ENCODE results near the gene DNER. TPM values are rescaled to one million over a fixed set of nuclear protein-coding genes. Genes with fewer than 3 reads are reported as not detected.
"Not testable (repeated sequence)": the region's sequence is repeated elsewhere in the genome, so short reads cannot be mapped to it uniquely, and the experiment has no call there.

Gene DNER
- polyA plus RNA-seq, 3 donors, result 0.12 to 0.20 (median 0.16) TPM

- TF ChIP-seq CTCF (IDR thresholded peaks at IDR 0.05), result no peak
Measured at GRCh38 chr2:229695961-229696360, 18.4 kb downstream of the DNER start.

GRCh38 chr2:229693845-229694244 is 20.5 kb downstream of the DNER start:
- H3K4me1 ChIP-seq (ENCODE audit: control insufficient read depth in 1 of 2, insufficient read depth in 2 of 2, low read length in 2 of 2); H3K4me3 ChIP-seq (replicated peaks in 1 of 3; ENCODE audit: low read depth in 2 of 3, low read length in 3 of 3); H3K27me3 Mint-ChIP-seq (ENCODE audit: low read depth in 3 of 3); H3K27ac Mint-ChIP-seq; H3K9me3 ChIP-seq (replicated peaks in 1 of 2; ENCODE audit: control insufficient read depth in 1 of 2, insufficient read depth in 1 of 2, low read length in 2 of 2); H3K9me3 Mint-ChIP-seq; H3K79me2 ChIP-seq (ENCODE audit: insufficient read depth, low read length); H3K36me3 Mint-ChIP-seq; H2AFZ ChIP-seq (ENCODE audit: insufficient read depth, low read depth, low read length, poor library complexity, severe bottlenecking); H4K20me1 ChIP-seq (ENCODE audit: insufficient read depth, low read length); H3K4me2 ChIP-seq (replicated peaks; ENCODE audit: extremely low read depth, low read length, poor library complexity, severe bottlenecking); DNase-seq; H3K4me3 Mint-ChIP-seq; H3K36me3 ChIP-seq (replicated peaks in 1 of 2; ENCODE audit: control insufficient read depth in 1 of 2, insufficient read depth in 2 of 2, low read length in 2 of 2); H3K27ac ChIP-seq (ENCODE audit: low read depth in 1 of 2, low read length in 2 of 2); intact Hi-C loops (cut with micrococcal nuclease); H3K4me1 Mint-ChIP-seq; H3K27me3 ChIP-seq (ENCODE audit: control insufficient read depth in 2 of 2, insufficient read depth in 2 of 2, low read length in 2 of 2); H3K9ac ChIP-seq (ENCODE audit: insufficient read depth, low read length, poor library complexity, severe bottlenecking): not testable (repeated sequence)
- 71% methylated on average over 1 of the region's 1 CpG for whole genome bisulfite sequencing (ENCODE audit: insufficient coverage)

More at GRCh38 chr2:229695961-229696360, 18.4 kb downstream of the DNER start:
- H3K4me2 ChIP-seq (replicated peaks; ENCODE audit: extremely low read depth, low read length, poor library complexity, severe bottlenecking), result no peak overlapping the region
- no peaks in the 10 kb centered on the region for H3K4me1 ChIP-seq (ENCODE audit: control insufficient read depth in 1 of 2, insufficient read depth in 2 of 2, low read length in 2 of 2)
- H3K27me3 ChIP-seq (ENCODE audit: control insufficient read depth in 2 of 2, insufficient read depth in 2 of 2, low read length in 2 of 2), result no peaks in the 10 kb centered on the region
- H3K36me3 ChIP-seq (replicated peaks in 1 of 2; ENCODE audit: control insufficient read depth in 1 of 2, insufficient read depth in 2 of 2, low read length in 2 of 2), result no peaks in the 10 kb centered on the region
- Mint-ChIP-seq H3K9me3 (peaks cover 0 to 8% (median 4%) of the 10 kb centered on the region in 7 donors), H3K27ac (no peak overlapping the region), H3K27me3 (ENCODE audit: low read depth in 3 of 3) (peaks cover 4 to 5% (median 4%) of the 10 kb centered on the region in 3 donors), H3K4me3 (no peak overlapping the region), H3K36me3 (no peaks in the 10 kb centered on the region), H3K4me1 (no peaks in the 10 kb centered on the region)
- H3K27ac ChIP-seq (ENCODE audit: low read depth in 1 of 2, low read length in 2 of 2), result no peak overlapping the region
- no peak overlapping the region for H3K4me3 ChIP-seq (replicated peaks in 1 of 3; ENCODE audit: low read depth in 2 of 3, low read length in 3 of 3)
- intact Hi-C loops (cut with micrococcal nuclease), result no loop called here
- H3K79me2 ChIP-seq (ENCODE audit: insufficient read depth, low read length), result no peaks in the 10 kb centered on the region
- WGBS (ENCODE audit: insufficient coverage), result no CpG with 5 or more reads among the region's 2 CpGs
- DNase-seq, result no peak
- no peak overlapping the region for H2AFZ ChIP-seq (ENCODE audit: insufficient read depth, low read depth, low read length, poor library complexity, severe bottlenecking)
- H3K9me3 ChIP-seq (replicated peaks in 1 of 2; ENCODE audit: control insufficient read depth in 1 of 2, insufficient read depth in 1 of 2, low read length in 2 of 2), result peaks cover 0 to 4% of the 10 kb centered on the region in 2 donors
- no peaks in the 10 kb centered on the region for H4K20me1 ChIP-seq (ENCODE audit: insufficient read depth, low read length)
- H3K9ac ChIP-seq (ENCODE audit: insufficient read depth, low read length, poor library complexity, severe bottlenecking), result no peak overlapping the region
